ENCODE data around the gene NOX1.

GRCh38 chrX:100911731-100912130 lies 37.6 kb upstream of the NOX1 start:
- TF ChIP-seq REST (IDR thresholded peaks at IDR 0.05; ENCODE audit: low read depth, low read length), result no peak
- TF ChIP-seq EZH2phosphoT487 (IDR thresholded peaks at IDR 0.05; ENCODE audit: borderline replicate concordance, low read depth), result no peak
- no peak for TF ChIP-seq CTCF (IDR thresholded peaks at IDR 0.05)
